GM21619 (cell line): ENCODE measurements around the gene S100A7.
"Not testable (repeated sequence)": the region's sequence is repeated elsewhere in the genome, so short reads cannot be mapped to it uniquely, and the experiment has no call there.

Experiments used
- ATAC-seq: cut with Tn5 transposase; IDR thresholded peaks from one replicate; pipeline ENCODE4 v1.9.1; 2021; ENCODE audit not compliant: unreplicated experiment

The S100A7 gene

DNA sequence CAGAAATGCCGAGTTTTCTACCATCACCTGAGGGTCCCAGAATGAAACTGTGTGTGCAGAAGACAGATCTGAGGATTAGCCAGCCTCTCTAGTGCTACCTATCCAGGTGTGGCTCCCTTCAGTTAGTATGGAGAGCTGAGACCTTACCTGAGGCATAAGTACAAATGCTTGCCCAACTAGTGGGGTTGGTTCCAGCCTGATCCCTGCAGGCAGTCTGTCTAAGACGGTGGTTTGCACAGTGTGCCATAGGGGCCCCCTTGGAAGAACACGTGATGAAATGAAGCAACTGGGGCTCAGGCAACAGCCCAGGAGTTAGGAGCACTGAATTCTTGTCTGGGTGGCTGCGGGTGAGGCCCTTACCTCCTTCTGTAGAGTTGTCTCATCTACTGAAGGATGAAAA is 28.5 kb downstream of the S100A7 start:
- no peak for ATAC-seq

DNA sequence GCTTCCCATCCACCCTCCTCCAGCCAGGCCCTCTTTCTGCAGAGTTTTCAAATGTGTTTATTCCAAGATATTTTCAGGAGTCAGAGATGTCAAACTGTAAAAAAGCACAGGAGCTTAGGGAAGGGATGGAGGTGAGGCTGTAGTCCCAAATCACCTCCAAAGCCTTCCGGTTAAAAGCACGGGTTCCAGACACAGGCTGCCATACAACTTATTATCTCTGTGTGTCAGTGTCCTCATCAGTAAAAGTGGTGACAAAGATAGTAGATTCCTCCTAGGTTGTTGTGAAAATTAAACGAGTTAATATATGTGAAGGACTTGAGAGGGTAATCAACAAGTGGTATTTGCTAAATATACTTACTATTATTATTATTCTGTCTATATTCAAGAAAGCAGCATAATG is 29.0 kb downstream of the S100A7 start:
- ATAC-seq, result no peak

DNA sequence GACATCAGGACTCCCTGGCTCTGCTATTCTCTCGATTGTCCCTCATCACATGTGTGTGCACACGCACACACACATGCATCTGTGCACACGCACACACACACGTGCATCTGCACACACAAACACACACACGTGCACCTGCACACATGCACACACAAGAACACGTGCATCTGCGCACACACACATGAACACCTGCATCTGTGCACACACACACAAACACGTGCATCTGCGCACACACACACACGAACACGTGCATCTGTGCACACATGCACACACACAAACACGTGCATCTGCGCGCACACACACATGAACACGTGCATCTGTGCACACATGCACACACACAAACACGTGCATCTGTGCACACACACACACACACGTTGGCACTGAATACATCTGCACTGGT is 29.4 kb downstream of the S100A7 start:
- no peak for ATAC-seq

DNA sequence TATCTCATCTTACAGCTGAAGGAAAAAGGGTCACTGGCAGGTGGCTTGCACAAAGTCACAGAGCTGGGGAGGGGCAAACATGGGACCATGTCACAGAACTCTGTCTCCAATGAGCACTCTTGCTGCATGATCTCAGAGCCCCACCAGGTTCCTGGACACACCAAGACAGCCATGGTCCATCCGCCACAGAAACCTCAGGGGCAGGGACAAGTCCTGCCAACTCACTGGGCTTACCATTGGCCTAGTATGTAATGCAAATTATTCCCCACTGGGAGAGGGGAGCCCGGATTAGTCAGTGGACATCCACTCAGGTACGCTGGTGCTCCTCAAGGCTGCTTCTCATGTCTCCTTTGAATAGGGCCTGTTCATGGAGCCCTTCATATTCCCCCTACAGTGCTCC is 29.9 kb downstream of the S100A7 start:
- no peak for ATAC-seq

DNA sequence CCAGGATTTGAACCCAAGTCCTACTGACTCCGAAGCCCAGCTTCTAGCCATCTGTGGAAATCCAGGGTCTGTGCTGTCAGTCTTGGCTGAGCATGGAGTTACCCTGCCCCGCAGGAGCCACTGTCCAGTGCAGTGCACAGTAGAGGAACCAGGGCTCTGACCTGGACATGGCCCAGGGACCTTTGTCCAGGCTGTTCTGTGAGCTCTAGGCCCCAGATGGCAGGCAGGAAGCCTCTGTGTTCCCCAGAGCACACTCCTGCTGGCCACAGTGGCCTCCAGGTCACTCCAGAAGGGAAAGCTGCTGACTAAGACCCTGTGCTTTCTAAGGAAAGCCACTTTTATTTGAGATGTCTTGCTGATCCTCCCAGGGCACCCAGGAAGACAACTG is 30.3 kb downstream of the S100A7 start:
- no peak for ATAC-seq

DNA sequence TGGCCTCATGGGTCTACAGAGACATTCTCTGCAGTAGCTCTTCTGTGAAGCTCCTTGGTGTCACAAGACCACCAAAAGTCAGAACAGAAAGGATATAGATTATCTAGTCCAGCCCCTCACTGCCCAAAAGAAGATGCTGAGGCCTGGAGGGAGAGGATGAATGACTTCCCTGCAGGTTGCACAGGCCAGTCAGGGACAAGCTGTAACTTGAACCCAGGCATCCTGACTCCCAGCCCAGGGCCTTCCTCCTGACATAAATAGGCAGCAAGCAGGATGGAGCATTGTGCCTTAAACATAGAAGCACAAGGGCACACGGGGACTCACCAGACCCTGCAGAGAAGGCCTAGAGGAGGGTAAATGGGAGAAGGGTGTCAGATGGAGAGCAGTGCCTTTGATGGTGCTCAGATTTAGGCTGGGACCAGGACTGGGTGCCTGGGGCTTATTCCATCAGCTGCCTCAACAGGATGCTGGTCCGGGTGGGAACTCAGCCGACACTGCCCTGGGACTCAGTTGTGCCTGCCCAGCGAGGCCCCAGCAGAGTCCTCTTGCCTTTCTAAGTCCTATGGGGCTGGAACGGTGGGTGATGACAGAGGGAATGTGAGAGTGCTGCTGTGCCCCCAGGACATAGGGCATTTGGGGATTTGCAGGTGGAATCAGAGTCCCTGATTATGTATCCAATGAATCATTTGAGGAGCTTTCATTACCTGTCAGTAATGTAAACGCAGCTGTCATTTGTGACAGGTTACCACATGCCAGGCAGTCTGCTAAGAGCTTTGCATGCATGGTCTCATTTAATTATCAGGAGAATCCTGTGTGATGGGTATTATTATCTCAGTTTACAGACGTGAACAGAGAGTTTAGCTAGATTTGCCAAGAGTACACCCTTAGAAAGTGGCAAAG is 30.9 kb downstream of the S100A7 start:
- ATAC-seq, result no peak

DNA sequence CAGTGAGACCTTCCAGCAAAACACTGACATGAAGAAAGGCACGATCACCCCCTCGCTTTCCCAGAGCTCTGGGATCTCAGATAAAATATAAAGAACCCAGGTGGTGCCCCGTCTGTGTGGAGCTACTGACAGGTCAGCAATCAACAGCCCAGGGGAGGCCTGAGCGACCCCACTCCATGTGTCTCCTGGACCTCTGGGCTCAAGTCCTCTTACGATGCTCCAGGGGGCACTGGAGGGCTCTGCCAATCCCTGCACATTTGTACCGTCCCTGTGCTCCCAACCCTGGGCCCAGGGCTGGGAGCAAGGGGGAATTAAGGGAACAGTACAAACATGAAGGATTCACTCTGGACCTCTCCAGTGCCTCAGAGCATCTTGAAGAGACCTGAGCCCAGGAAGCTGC is 31.7 kb downstream of the S100A7 start:
- no peak for ATAC-seq

DNA sequence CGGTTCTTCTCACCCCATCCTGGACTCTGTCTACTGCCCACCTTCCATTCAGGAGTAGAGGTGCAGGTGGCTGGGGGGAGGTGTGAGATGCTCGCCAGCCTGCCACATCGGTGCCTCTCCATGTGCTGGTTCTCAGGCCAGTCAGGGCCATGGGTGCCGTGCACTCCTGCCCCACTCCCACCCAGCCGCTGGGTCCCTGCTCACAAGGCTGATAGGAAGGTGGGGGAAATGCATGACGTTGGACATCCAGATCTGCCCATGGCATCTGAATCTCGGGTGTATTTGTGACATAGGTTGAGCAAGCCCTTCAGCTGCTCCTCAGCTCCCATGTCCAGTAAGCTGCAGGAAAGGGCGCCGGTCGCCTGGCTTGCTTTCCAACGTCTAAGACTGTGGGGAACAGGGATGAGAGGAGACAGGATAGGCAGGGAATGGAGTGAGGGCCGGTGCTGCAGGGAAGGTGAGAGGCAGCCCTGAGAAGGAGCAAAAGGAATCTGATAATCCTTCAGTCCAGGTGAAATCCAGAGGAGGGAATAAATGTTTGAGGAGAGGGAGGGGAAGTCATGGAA is 32.3 kb downstream of the S100A7 start:
- no peak for ATAC-seq

DNA sequence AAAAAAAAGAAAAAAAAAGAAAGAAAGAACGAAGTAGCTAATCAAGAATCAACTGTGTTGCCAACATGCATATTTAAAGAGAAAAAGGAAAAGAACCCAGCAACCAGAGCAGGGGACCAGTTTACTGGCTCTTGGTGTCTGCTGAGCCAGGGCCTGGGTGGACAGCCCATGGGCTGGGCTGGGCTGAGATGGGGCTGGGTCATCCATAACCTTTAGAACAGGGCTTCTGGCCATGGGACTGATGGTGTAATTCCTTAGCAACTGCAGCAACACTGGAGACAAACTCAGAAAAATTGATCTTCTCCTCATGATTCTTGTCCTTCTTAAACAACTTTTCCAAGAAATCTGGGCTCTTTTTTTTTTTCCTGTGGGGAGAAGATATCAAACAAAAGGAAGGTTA is 33.6 kb downstream of the S100A7 start:
- ATAC-seq, result no peak

DNA sequence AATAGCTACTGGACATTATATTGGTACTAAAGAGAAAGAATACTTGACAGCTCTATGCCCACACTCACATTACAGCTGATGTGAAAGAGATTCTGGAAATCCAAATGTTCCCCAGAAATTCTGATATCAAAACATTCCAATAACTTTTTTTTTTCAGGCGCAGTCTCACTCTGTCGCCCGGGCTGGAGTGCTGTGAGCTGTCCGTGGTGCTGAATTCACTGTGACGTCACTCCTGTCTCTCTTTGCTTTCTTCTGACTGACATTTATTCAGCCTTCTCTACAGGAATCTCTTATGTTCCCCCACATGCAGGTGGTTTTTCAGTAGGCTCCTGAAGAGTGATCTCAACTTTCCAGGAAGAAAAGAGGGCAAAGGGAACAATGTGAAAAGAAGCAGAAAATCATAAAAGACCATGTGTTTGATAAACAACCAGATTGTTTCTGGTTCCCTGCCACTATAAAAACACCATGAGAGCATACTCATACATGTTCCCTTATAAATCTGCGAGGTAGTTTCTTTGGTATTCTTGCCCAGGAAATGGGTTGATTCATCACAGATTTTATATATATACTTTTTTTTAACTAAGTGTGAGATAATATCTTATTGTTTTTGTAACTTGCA is 37.9 kb downstream of the S100A7 start:
- no peak for ATAC-seq

DNA sequence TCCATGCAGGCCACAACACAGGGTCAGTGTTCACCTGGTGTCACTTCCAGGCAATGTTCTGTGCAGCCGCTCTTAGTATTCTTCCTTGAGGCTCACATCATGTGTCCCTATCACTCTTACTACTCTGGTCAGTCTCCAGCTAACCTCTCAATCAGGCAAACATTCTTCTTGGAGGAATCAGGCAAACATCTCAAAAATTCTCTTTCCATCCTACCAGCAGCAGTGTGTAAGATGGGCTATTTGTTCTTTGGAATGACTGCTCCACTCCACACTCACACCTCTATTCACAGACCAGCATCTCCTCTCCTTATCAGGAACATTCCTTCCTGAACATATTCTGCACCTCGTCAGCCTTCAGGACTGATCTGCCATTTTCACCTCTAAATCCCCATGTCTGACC is 40.1 kb downstream of the S100A7 start:
- ATAC-seq, result no peak

DNA sequence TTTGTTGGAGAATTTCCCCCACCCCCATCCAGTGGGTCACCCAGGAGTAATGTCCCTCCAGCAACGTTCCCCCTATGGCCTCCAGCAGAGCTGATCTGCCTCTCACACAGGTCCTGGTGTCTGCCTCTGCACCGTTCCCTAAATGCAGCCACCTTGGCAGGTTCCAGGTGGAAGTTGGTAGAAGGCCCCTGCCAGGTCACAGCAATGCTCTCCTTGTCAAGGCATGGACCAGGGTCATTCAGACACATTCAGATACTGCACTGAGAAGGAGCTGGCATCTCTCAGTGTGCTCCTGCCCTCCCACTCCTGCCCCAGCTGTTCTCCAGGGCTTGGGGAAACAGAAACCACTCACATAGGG is 41.0 kb downstream of the S100A7 start:
- ATAC-seq, result not testable (repeated sequence)

DNA sequence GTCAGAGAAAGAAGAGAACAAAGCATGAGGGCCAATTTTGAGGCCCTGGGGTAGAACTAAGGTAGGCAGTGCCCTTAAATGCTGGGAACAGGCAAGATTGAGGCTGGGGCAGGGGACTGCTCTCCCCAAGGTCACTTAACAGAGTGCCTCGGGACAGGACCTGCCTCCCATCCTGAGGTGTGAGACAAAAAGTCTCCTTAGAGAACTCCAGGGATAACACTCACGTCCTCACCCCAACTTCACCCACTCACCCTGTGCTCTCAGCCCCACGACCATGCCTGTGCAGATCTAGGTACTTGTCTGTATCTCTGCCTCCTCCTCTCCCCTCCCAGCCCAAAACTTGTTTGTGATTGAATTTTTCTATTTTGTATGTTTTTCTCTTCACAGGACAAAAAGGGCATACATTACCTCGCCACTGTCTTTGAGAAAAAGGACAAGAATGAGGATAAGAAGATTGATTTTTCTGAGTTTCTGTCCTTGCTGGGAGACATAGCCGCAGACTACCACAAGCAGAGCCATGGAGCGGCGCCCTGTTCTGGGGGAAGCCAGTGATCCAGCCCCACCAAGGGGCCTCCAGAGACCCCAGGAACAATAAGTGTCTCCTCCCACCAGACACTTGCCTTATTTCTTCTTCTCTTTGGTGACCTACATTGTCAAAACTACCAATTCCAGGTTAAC is 41.6 kb downstream of the S100A7 start:
- not testable (repeated sequence) for ATAC-seq

DNA sequence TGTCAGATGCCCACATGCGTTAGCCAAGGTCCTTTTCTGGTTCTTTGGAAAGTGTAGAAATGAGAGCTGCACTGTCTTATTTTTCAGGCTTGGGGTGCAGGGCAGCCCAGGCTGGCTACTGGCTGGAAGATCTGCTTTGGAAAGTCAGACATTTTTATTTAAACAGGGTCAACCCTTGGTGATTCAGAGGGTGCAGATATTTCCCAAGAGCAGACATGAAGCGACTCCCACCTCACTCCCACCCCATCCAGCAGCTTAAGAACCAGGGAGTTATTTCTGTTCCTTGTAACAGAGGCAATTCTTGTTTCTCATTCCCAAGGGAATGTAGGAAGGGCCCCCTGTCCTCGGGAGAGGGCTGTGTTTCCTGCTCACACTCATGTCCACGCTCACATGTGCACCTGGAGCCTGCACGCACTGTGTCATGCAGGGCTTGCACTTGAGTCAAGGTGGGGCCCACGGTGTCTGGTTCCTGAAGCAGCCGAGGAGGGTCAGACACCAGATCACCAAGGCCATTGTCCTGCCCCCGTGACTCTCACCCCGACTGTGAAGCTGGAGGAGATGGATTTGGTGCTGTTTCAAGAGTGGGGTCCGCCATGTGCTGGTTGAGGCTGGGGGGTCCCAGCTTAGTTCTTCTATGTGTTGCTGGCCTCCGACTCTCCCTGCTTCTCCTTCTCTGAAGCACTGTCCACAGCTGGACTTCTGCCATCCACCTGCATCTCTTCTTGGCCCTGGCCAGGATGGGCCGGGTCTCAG is 43.1 kb downstream of the S100A7 start:
- no peak for ATAC-seq

DNA sequence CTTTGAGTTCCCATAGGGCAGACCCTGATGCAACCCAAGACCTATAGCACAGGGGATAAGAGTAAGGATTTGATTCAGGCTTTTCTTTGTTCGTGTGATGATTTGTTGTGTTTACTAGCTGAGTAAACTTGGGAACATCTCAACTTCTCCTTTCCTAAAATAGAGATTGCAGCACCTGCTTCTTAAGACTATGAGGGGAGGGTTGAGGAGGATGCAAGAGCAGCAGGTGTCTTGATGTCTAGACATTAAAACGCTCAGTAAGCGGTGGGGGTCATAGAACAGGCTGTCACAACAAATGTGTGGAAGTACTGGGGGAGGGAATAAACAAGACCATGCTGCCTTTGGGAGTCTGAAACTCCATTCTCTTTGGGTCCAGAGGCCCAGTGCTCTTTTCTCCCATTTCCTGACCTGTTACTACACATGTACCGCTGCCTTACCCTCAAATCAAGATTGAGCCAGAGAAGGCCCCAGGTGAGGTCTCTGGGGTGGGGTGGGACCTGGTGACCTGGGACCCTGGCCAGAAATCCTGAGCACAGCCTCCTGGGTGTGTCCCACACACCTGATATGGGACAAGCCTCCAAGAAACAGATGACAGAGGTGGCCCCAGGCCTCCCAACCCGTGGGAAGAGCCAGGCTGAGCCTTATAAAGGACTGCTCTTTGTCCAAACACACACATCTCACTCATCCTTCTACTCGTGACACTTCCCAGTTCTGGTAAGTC is 44.4 kb downstream of the S100A7 start, which contains the start of gene S100A7A:
Gene S100A7A (plus strand): TSS at position 671 of the 721 bp plus-strand sequence. CDS start 1,563 bp downstream, outside the sequence.
- ATAC-seq, result no peak

DNA sequence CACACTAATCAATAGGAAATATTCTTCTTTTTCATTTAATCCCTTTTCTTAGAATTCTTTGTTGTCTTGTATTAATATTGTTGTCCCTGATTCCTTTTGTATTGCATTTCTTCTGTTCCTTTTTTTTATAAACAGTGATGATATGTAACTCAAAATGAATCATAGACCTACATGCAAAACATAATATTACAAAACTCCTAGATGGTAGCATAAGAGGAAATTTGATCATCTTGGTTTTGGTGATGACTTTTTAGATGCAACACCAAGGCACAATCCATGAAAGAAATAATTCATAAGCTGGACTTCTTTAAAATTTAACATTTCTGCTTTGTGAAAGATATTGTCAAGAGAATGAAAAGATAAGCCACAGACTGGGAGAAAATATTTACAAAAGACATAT is 46.5 kb downstream of the S100A7 start:
- ATAC-seq, result not testable (repeated sequence)
